IPS-NIHi7 (cell line): ENCODE data around the gene DHX58.

Experiments
- DNase-seq: peaks from one replicate; pipeline ENCODE4 v3.0.0; 2012; ENCODE audit warnings: mixed read lengths; ENCODE audit errors: extremely low spot score

DHX58 gene

DNA sequence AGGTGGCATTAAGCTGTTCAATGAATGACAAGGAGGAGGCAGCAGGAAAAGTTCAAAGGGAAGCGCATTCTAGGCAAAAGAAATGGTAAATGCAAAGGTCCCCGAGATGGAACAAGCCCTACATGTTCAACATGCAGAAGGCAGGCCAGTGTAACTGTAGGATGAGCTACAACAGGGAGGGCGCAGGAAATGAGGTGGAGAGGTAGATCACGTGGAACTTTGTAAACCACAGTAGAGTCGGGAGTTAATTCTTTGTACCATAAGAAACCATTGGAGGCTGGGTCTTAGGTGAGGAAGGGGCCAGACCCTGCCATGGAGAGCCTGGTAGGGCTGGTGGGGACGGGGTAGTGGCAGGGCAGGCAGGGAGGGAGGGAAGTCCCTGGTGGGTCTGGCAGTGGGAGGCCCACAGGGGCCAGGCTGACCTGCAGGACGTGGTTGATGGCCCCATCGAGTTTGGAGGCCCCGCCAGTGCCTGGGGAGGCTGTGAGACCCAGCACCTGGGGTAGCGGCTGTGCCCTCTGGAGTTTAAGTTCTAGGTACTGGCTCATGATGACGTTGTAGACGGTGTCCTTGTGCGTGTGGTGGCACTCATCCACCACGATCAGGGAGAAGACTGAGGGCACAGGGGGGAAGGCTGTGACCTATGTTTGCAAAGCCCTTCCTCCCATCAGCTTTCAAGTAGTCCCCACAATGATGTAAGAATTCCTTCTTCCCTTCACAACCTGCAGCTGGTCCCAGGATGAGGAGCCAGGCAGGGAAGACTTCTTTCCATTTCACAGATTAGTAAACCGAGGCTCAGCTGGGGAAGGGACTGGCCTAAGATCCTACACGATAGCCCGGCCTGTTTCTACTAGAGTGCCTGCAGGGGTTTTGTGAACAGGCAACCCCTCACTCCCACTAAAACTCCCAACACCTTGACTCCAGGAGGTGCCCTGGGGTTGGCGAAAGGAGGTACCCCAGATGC is 1.9 kb downstream of the DHX58 start:
- no peak for DNase-seq

- no peak for DNase-seq
Measured at GRCh38 chr17:42109086-42109485, 3.4 kb downstream of the DHX58 start.

DNA sequence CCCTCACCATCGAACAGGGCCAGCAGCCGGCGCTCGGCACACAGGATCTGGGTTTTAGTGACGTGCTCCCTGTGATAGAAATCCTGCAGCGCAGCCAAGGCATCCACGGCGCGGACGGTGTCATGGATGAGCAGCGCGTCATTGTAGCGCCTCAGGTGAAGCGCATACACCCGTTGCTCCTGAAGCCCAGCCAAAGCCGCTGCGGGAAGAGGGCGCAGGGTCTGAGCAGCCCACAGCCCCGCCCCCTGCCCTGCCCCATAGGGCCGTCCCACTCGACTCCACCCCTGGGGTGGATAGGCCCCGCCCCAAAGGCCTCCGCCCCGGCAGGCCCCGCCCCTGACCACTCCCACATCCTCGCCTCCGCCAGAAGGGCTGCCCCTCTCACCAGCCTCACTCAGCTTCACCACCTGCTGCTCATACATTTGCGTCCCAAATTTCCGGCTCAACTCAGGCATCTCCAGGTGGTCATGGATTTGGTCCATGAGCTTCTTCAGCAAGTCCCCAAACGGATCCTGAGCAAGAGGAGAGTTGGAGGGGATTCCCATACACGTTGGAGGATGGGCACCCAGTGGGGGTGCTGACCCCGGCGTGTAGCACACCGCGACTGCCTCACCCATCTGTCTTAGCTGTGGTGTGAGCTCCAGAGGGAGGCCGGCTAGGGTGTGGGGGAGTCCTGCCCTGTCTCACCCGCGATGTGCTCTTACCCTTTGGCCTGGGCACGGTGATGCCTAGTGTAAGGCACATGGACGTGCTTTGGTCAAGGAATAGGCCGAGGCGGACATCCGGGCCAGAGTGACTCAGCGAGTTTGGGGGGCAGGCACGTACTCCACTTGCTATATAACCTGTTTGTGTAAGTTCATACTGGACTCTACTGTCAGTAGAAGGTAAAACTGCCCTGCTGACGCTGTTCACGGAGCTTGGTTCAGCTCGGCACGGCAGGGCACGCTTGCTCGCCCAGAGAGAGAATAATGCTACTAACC is 4.6 kb downstream of the DHX58 start:
- peak; percentile 100 for DNase-seq

GRCh38 chr17:42107124-42107523 is 5.4 kb downstream of the DHX58 start:
- DNase-seq: no peak

DNA sequence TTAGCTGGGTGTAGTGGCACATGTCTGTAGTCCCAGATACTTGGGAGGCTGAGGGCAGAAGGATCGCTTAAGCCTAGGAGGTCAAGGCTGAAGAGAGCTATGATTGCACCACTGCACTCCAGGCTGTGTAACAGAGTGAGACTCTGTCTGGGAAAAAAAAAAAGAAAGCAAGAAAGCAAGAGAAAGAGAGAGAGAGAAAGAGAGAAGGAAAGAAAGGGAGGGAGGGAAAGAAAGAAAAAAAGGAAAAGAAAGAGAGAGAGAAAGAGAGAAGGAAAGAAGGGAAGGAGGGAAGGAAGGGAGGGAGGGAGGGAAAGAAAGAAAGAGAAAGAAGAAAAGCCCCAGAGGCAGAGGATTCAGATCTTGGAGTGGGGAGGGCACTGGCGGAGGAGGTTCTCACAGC is 6.5 kb downstream of the DHX58 start:
- DNase-seq: no peak

GRCh38 chr17:42104264-42104663 is 8.2 kb downstream of the DHX58 start:
- no peak for DNase-seq

DNA sequence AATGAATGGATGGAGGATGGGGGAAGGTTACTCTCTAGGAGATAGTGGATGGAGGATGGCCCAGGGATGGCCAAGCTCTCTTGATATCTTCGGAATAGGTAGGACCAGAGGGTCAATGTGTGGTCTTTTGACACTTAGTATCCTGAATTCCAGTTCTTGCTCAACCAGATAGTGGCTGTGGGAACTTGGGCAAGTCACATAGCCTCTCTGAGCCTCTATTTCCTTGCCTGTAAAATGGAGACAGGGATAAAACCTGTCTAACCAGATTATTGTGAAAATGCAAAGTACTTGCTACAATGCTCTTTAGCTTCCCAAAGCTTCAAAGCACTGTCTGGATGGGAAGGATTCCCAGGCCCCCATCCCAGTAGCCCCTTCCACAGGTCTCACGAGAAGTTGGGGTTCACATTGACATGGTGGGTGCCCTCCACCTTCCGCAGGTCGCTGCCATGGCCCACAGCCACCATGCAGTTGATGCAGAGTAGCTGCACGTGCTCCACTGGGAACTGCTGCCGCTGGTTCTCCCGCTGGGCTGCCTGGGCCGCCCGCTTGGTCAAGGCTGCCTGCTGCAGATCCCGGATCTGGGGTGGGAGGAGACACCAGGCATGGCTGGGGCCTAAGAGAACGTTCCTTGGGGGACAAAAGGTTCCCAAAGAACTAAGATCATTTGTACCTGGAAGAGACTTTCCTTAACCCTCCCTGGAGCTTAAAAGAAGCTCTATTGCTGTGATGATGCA is 9.1 kb downstream of the DHX58 start:
- DNase-seq: no peak

- DNase-seq: peak; percentile 93
Measured at GRCh38 chr17:42101513-42102292, 10.8 kb downstream of the DHX58 start.

DNA sequence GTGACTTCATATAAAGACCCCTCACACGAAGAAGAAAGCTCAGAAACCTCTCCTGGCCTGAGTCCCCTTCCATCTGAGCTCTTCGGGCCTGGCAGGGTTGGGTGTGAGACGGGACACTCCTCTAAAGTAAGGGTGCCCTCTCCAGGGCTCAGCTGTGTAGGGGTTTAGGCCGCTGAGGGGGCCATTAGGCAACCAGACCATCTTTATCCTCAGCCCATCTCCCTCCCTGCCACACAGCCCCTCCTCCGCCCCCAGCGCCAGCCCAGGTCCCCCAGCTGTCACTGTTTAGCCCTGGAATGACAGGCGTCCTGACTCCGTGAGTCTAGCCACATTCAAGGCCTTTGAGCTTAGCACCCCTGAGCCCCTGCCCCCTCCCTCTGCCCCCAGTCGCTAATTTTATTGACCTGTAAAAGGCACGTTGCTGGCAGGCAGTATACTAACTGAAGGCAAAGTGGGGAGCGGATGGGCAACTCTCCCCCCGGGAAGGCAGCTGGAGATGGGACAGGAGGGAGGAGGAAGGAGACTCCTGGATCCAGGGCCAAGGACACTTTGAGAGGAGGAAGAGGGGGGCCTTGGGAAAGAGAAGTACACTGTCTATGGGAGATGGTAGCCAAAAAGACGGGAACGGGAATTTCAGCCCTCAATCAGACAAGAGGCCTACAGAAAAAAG is 13.6 kb downstream of the DHX58 start:
- DNase-seq: no peak

- DNase-seq: peak; percentile 70
Measured at GRCh38 chr17:42097691-42098631, 14.6 kb downstream of the DHX58 start, which contains the start of gene ZNF385C. Gene ZNF385C, minus strand, starts transcription at chr17:42098473. Its CDS starts 35,417 bp downstream, at chr17:42063056.

DNA sequence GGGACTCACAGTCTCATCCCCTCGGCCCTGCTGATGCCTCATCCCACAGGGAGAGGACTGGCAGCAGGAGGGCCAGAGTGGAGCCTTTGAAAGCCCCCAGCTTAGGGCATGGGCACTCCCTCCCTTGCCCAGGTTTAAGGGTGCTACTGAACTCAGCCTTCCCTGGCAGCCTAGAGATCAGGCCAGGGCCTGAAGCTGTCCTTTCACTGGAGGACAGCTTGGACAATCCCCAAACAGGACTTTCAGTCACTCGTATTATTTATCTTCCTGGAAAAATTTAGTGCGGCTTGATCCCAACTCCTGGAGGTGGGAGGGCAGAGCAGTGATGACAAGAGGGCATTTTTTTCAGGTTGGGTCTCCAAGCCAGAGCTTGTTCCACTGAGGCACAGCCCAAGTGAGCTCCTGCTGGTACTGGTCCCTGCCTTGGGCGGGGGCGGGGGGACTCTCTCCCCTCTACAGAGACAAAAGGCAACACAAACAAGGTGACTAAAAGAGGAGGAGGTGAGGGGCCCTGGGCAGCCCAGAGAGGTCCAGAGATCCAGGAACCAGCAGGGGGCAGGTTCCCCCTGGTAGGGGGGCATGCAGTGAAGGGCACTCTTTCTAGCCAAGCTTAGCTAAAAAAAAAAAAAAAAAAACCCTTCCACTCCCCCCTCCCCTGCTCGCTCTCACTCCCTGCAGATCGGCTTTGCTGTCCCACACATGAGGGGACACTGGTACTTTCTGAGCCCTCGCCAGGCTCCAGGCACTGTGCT is 16.0 kb downstream of the DHX58 start:
- DNase-seq: no peak

GRCh38 chr17:42094375-42095069 is 18.0 kb downstream of the DHX58 start:
- no peak for DNase-seq

- no peak for DNase-seq
Measured at GRCh38 chr17:42092939-42093338, 19.6 kb downstream of the DHX58 start.

DNA sequence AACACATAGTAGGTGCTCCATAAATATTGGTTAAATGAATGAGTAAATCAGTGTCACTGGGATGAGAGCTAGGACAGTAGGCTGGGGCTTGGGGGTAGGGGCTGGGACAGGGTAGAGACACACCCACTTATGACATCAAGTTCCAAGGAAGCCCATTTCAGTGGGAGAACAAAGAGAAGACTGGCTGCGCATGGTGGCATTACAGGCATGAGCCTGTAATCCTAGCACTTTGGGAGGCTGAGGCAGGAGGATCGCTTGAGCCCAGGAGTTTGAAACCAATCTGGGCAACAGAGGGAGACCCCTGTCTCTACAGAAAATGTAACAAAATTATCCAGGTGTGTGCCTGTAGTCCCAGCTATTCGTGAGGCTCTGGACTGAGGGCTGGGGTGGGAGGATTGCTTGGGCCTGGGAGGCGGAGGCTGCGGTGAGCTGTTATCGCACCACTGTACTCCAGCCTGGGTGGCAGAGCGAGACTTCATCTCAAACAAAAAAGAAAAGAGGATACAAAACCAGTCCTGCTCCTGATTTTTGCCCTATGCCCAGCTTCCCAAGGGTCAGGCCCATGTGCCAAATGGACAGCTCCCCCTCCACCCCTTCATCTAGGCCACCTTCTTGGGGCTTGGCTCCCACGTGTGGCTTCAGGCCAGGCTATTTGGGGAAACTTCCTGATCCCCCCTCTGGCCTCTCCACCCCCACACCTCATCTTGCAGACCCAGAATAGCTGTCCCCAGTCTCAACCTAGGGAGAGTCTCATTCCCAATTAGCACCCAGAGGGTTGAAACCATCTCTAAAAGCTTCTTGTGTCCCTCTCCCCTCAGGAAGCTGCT is 21.3 kb downstream of the DHX58 start:
- DNase-seq: no peak

DNA sequence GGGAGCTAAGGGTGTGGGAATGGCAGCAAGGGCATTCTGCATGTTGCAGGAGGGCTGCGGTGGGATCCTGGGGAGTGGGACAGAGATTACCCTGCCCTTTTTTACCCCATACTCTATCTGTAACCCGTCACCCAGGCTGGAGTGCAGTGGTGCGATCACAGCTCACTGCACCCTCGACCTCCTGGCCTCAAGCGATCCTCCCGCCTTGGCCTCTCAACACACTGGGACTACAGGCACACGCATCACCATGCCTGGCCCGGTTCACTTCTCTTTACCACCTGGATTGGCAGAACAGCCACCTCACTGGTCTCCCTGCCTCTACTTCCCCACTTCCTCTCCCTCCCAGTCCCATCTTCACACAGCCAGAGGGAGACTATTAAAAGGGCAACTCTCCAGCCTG is 23.8 kb downstream of the DHX58 start:
- DNase-seq: no peak

DNA sequence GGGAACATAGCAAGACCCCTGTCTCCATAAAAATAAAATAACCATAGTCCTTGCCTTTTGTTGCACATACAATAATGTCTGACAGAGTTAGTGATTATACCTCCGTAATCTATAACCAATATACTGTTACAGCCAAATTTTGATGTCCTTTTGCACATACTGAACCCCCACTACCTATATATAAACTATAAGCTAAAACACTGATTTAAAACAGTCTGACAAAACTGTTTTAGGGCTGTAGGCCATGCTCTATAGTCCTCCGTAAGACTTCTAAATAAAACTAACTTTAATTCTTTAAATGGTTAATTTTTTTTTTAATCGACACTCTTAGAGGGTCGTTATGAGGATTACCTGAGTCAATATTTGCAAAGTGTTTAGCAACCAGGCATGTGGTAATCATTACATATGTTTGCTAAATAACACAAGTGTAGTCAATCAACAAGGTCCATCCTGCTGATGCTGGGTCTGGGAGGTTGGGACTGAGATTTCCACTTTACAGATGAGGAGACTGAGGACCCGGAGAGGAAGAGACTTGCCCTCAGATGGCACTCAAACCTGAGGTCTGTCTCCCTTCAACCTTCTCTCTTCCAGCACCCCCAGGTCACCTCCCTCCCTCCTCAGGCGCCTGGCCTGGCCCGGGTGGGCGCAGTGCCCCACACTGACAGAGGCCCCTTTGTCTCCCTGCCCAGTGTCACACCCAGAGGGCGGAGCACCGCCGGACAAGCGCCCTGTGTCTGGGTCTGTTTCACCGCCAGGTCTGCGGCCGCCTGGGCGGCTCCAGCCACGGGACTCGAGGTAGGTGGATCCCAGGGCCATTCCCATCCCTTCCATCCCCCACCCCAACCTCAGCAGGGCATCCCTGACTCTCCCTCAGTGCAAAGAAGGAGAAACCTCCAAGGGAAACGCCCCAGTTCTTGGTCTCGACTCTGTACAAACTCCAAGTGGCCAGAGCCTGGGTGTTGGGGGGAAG is 24.5 kb downstream of the DHX58 start:
- no peak for DNase-seq
